Esophagus muscularis mucosa (tissue), 4 donors: ENCODE measurements around the gene PLEKHA6.

Source experiments
- EP300 ChIP-seq: sonication (generic); formaldehyde crosslinking; IDR thresholded peaks from one replicate; pipeline ENCODE4 v1.6.1; 2017; ENCODE audit warnings: antibody characterized with exemption
- POLR2A ChIP-seq: fragments of 450-650 bp; IDR thresholded peaks from one replicate; pipeline ENCODE4 v1.6.1; 2017; ENCODE audit warnings: antibody characterized with exemption, moderate library complexity, mild to moderate bottlenecking, low read depth
- POLR2AphosphoS5 ChIP-seq, 2 donors: sonication (generic); formaldehyde crosslinking; IDR thresholded peaks; one replicate each; pipeline ENCODE4 v1.6.1; 2017; ENCODE audit warnings: antibody characterized with exemption in 2 of 2
- TF ChIP-seq, protein P1 (sequence below), 3 experiments: fragments of 200-600 bp in 2 of 3; fragments of 450-650 bp in 1 of 3; sonication (generic) in 2 of 3; IDR thresholded peaks; one replicate each; pipeline ENCODE4 v1.5.1; 2017 to 2019; ENCODE audit warnings: antibody characterized with exemption in 3 of 3, mild to moderate bottlenecking in 2 of 3, moderate library complexity in 1 of 3

DNA sequence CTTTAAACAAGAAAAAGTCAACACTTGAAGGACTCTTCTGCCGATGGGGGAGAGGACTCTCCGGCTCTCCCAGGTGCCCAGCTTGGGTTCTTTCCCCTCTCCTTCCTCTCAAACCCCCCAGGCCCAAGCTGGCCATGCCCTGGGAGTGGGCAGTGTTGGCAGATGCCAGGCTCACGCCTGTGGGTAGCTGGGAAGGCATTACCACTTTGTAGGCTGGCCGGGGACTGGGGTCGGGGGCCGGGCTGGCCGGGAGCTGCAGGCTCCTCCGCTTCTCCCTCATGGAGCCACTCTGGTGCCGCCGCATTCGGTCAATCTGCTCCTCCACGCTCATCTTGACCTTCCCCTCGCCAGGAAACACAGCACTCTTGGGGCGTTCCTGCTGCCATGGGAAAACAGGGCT lies 129.5 kb downstream of the PLEKHA6 start:
- TF ChIP-seq, protein P1, sequence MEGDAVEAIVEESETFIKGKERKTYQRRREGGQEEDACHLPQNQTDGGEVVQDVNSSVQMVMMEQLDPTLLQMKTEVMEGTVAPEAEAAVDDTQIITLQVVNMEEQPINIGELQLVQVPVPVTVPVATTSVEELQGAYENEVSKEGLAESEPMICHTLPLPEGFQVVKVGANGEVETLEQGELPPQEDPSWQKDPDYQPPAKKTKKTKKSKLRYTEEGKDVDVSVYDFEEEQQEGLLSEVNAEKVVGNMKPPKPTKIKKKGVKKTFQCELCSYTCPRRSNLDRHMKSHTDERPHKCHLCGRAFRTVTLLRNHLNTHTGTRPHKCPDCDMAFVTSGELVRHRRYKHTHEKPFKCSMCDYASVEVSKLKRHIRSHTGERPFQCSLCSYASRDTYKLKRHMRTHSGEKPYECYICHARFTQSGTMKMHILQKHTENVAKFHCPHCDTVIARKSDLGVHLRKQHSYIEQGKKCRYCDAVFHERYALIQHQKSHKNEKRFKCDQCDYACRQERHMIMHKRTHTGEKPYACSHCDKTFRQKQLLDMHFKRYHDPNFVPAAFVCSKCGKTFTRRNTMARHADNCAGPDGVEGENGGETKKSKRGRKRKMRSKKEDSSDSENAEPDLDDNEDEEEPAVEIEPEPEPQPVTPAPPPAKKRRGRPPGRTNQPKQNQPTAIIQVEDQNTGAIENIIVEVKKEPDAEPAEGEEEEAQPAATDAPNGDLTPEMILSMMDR (IDR thresholded peaks at IDR 0.05), result no peak
- TF ChIP-seq POLR2A (no peak), EP300 (no peak), POLR2AphosphoS5 (IDR thresholded peaks at IDR 0.05) (no peak)
